ENCODE data around the gene RCAN1. TPM values are rescaled to one million over a fixed set of nuclear protein-coding genes. Genes with fewer than 3 reads are reported as not detected.

The RCAN1 gene
- total RNA-seq, 2 donors from 2014 or later: 20.8 to 29.0 TPM

- 43 to 53% methylated on average over 9 of the region's 9 CpGs for WGBS, 2 donors
- intact Hi-C loops (cut with DNase I): no loop called here
- peak; percentile 56 for ATAC-seq
- peak; percentile 67 to 87 (median 74) for DNase-seq
- H3K36me3 ChIP-seq (replicated peaks in 1 of 2; ENCODE audit: insufficient read depth in 1 of 2, low read depth in 2 of 2): no peaks in the 10 kb centered on the region
- TF ChIP-seq, protein P1, sequence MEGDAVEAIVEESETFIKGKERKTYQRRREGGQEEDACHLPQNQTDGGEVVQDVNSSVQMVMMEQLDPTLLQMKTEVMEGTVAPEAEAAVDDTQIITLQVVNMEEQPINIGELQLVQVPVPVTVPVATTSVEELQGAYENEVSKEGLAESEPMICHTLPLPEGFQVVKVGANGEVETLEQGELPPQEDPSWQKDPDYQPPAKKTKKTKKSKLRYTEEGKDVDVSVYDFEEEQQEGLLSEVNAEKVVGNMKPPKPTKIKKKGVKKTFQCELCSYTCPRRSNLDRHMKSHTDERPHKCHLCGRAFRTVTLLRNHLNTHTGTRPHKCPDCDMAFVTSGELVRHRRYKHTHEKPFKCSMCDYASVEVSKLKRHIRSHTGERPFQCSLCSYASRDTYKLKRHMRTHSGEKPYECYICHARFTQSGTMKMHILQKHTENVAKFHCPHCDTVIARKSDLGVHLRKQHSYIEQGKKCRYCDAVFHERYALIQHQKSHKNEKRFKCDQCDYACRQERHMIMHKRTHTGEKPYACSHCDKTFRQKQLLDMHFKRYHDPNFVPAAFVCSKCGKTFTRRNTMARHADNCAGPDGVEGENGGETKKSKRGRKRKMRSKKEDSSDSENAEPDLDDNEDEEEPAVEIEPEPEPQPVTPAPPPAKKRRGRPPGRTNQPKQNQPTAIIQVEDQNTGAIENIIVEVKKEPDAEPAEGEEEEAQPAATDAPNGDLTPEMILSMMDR (IDR thresholded peaks at IDR 0.05): peak in 1 of 7 experiments; percentile 5
- TF ChIP-seq POLR2A (IDR thresholded peaks at IDR 0.05): no peak
- peak overlapping the region; percentile 63 to 92 (median 84) for H3K27ac ChIP-seq
- peaks cover 58% of the 10 kb centered on the region for H3K4me1 ChIP-seq
- H3K4me3 ChIP-seq: no peak overlapping the region
- no peaks in the 10 kb centered on the region for H3K27me3 ChIP-seq
- H3K9me3 ChIP-seq: no peaks in the 10 kb centered on the region
Observed at GRCh38 chr21:34589511-34590282, 25.2 kb downstream of the RCAN1 start.

DNA sequence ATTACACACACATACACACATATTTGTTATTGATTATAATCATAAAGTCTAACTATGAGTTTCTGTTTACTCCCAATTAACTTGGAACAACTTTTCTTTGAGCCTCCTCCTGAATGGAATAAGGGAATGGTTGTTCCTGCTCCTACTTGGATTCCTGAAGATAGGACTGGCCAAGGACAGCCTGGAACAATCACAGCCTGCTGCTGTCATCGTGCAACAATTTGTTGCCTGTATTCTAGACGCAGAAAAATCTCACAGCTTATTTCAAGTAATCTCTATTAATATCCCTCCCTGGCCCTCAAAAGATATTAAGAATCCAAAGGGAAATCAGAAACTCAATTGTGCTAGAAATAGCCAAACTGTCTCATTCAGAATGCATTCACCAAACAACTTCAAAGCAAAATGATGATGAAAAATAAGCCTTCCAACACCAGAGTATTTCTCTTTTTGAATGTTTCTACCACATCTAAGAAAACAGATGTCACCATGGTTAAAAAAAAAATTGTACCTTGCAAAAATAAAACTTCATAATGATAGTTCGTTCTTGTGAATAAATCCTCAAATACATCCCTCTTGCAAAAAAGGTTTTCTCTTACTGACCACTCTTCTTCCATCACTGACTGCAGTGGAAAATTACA, 30.9 kb downstream of the RCAN1 start:
- no peaks in the 10 kb centered on the region for H3K36me3 ChIP-seq (replicated peaks in 1 of 2; ENCODE audit: insufficient read depth in 1 of 2, low read depth in 2 of 2)
- intact Hi-C loops (cut with DNase I): no loop called here
- H3K4me1 ChIP-seq: peaks cover 24% of the 10 kb centered on the region
- DNase-seq (no peak), ATAC-seq (no peak)
- WGBS, 2 donors: 44 to 48% methylated on average over 3 of the region's 3 CpGs
- no peaks in the 10 kb centered on the region for H3K9me3 ChIP-seq
- H3K27me3 ChIP-seq: no peaks in the 10 kb centered on the region
- H3K4me3 ChIP-seq: no peak overlapping the region
- no peak overlapping the region for H3K27ac ChIP-seq
- TF ChIP-seq POLR2A (IDR thresholded peaks at IDR 0.05): no peak
- TF ChIP-seq, protein P1 (IDR thresholded peaks at IDR 0.05): no peak

DNA sequence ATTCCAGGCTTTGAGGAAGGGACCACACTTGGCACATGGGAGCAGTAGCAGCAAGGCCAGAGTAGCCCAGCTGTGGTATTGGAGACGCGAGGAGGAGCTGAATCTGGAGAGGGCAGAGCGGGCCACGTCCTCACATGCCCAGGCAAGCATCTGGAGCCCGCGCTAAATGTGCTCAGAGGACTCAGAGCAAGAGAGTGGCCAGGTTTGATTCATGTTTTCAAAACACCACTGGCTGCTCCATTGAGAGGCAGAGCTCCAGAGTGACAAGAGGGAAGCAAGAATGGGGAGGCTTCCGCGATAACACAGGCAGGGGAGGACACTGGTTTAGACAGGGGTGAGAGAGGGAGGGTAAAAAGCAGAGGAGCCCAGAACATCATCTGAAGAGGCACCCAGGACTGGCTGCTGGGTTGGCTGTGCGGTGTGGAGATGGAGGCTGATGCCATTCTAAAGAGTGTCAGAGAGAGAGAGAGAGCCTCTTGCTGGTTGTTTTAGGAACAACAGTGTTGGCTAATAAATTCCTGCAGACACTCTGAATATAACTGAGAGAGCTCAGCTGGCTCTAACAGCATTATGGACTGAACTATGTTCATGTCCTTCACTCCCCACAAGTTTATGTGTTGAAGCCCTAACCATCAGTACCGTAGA, 32.3 kb downstream of the RCAN1 start:
- intact Hi-C loops (cut with DNase I): no loop called here
- DNase-seq (no peak), ATAC-seq (peak; percentile 77)
- WGBS, 2 donors: 90% methylated on average over 10 of the region's 10 CpGs
- Histone ChIP-seq H3K4me3 (no peak overlapping the region), H3K9me3 (no peaks in the 10 kb centered on the region), H3K36me3 (replicated peaks in 1 of 2; ENCODE audit: insufficient read depth in 1 of 2, low read depth in 2 of 2) (no peaks in the 10 kb centered on the region), H3K27me3 (no peaks in the 10 kb centered on the region), H3K27ac (no peak overlapping the region), H3K4me1 (peaks cover 23% of the 10 kb centered on the region)
- TF ChIP-seq POLR2A (IDR thresholded peaks at IDR 0.05): no peak
- TF ChIP-seq, protein P1 (IDR thresholded peaks at IDR 0.05): peak in 5 of 7 experiments; percentile 11 to 55 (median 50)

DNA sequence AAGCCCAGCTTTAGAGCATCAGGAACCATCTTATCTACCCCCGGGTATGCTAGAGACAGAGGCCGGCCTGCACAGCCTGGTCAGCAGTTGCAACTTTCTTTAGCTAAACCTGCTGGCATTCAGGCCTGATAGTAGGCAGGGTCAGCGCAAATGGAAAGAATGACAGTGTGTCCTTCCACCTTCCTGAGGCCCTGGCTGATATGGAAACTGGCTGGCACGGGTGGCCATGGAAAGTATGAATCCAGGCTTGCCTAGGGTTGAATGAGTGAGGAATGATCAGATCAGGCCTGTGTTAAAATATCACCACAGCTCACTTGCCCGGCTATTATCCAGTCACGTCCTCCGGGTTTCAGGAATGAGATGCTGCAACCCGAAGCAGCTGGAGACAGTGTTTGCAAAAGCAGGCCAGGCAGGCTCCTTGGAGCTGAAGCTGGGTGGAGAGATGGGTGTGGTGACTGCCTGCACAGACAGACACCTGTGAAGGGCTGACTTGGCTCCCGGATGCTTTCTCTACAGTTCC, 34.7 kb downstream of the RCAN1 start:
- Histone ChIP-seq H3K4me1 (peaks cover 31% of the 10 kb centered on the region), H3K9me3 (no peaks in the 10 kb centered on the region), H3K4me3 (no peak overlapping the region), H3K36me3 (replicated peaks in 1 of 2; ENCODE audit: insufficient read depth in 1 of 2, low read depth in 2 of 2) (no peaks in the 10 kb centered on the region), H3K27ac (peak overlapping the region in 3 of 4 donors; percentile 39 to 48 (median 41)), H3K27me3 (no peaks in the 10 kb centered on the region)
- peak; percentile 27 for ATAC-seq
- no peak for TF ChIP-seq POLR2A (IDR thresholded peaks at IDR 0.05)
- TF ChIP-seq, protein P1 (IDR thresholded peaks at IDR 0.05): no peak
- WGBS, 2 donors: 36 to 48% methylated on average over 9 of the region's 9 CpGs
- intact Hi-C loops (cut with DNase I): no loop called here
- peak; percentile 28 to 66 (median 44) for DNase-seq

Data from body of pancreas (tissue), 4 donors.